Measurements from ENCODE around the gene CHRNB2.

The CHRNB2 gene

DNA sequence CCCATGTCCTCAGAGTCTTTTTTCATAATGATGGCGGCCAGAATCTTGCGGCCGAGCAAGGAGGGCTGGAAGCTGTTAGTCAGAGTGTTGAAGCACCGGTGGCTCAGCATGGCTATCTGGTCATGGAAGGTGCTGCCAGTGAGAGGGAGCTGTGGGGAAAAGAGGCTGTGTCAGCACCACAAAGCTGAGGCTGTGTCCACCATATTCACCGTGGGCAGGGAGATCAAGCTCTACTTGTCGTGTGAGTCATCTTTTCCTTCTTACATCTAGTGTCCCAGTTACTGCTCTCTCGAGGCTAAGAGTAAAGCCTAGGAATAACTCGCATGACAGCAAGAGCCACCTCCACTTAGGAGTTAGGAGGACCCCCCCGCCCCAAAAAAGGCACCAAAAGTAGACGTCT is 22.2 kb downstream of the CHRNB2 start:
- no peak overlapping the region for H3K4me3 ChIP-seq (ENCODE audit: low read length)
- no peak for DNase-seq (ENCODE audit: low read depth)
- TF ChIP-seq, protein P1, sequence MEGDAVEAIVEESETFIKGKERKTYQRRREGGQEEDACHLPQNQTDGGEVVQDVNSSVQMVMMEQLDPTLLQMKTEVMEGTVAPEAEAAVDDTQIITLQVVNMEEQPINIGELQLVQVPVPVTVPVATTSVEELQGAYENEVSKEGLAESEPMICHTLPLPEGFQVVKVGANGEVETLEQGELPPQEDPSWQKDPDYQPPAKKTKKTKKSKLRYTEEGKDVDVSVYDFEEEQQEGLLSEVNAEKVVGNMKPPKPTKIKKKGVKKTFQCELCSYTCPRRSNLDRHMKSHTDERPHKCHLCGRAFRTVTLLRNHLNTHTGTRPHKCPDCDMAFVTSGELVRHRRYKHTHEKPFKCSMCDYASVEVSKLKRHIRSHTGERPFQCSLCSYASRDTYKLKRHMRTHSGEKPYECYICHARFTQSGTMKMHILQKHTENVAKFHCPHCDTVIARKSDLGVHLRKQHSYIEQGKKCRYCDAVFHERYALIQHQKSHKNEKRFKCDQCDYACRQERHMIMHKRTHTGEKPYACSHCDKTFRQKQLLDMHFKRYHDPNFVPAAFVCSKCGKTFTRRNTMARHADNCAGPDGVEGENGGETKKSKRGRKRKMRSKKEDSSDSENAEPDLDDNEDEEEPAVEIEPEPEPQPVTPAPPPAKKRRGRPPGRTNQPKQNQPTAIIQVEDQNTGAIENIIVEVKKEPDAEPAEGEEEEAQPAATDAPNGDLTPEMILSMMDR (conservative IDR thresholded peaks at IDR 0.05; ENCODE audit: low read length) = no peak

DNA sequence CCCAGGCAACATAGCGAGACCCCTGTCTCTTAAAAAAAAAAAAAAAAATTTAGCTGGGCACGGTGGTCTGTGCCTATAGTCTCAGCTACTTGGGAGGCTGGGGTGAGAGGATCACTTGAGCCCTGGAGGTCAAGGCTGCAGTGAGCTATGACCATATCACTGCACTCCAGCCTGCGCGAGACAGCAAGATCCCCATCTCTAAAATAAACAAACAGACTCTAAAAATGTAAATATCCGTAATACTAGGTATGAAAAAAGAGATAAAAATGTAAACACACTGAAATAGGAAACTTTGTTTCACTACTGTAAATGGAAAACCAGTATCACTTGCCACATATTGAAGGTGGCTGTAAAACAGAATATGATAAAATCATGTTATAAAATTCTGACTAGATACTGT is 23.2 kb downstream of the CHRNB2 start:
- no peak overlapping the region for H3K4me3 ChIP-seq (ENCODE audit: low read length)
- DNase-seq (ENCODE audit: low read depth) = no peak
- TF ChIP-seq, protein P1 (conservative IDR thresholded peaks at IDR 0.05; ENCODE audit: low read length) = no peak

DNA sequence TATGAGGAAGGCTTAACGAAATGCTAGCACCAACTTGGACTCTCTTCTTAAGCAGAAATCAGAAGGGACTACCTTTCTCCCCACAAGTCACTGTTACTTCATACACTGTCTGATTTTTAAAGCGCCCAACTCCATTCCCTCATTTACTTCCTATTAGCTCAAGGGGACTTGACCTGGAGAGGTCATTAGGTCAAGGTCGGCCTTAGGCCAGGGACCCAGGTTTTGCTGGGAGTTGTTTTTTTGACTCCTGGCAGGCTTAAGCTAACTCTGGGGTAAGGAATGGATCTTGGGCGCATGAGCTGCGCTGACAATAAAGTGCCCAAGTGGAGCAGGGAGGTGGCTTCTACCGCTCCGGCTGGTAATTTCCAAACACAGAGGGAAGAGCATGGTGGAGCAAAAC is 23.6 kb downstream of the CHRNB2 start:
- TF ChIP-seq, protein P1 (conservative IDR thresholded peaks at IDR 0.05; ENCODE audit: low read length) = no peak
- DNase-seq (ENCODE audit: low read depth) = no peak
- no peak overlapping the region for H3K4me3 ChIP-seq (ENCODE audit: low read length)

DNA sequence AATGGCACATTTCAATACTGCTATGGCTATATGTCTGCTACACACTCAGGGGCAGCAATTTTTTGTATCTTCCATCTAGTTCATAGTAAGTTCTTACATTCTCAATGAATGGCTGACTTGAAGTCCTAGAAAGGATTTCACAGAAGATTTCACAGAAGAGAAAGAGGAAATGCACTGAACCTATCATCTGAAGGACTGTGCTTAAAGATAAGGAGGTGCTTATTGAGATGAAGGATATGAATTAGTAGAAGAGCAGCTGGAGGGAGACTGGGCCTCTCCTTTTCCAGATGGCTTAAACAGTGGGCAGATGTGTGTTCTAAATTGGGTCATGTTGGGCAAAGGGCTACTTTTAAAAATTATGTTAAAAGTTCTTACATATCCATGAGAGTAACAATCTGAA is 25.8 kb downstream of the CHRNB2 start:
- DNase-seq (ENCODE audit: low read depth) = no peak
- no peak overlapping the region for H3K4me3 ChIP-seq (ENCODE audit: low read length)
- TF ChIP-seq, protein P1 (conservative IDR thresholded peaks at IDR 0.05; ENCODE audit: low read length) = no peak

DNA sequence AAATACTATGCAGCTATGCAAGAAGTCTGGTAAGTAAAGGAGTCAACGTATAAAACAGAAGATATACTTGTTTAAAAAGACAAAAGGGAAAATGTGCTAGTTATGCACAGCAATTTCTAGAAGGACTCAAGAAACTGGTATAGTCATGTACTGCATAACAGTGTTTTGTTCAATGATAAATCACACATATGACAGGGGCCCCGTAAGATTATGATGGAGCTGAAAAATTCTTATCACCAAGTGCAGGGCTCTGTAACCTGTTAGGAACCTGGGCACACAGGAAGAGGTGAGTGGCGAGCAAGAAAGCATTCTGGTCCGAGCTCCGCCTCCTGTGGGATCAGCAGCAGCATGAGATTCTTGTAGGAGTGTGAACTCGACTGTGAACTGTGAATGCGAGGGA is 27.2 kb downstream of the CHRNB2 start:
- TF ChIP-seq, protein P1 (conservative IDR thresholded peaks at IDR 0.05; ENCODE audit: low read length) = no peak
- no peak for DNase-seq (ENCODE audit: low read depth)
- no peak overlapping the region for H3K4me3 ChIP-seq (ENCODE audit: low read length)

DNA sequence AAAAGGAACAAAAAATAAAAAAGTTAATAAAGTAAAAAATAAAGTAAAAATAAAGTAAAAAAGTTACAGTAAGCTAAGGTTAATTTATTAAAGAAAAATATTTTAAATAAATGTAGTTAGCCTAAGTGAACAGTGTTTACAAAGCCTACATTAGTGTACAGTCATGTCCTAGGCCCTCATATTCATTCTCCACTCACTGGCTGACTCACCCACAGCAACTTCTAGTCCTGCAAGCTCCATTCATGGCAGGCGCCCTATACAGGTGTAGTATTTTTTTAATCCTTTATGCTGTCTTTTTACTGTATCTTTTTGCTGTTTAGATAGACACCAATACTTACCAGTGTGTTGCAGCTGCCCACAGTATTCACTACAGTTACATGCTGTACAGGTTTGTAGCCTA is 28.0 kb downstream of the CHRNB2 start:
- H3K4me3 ChIP-seq (ENCODE audit: low read length) = no peak overlapping the region
- TF ChIP-seq, protein P1 (conservative IDR thresholded peaks at IDR 0.05; ENCODE audit: low read length) = no peak
- DNase-seq (ENCODE audit: low read depth) = peak; percentile 17

DNA sequence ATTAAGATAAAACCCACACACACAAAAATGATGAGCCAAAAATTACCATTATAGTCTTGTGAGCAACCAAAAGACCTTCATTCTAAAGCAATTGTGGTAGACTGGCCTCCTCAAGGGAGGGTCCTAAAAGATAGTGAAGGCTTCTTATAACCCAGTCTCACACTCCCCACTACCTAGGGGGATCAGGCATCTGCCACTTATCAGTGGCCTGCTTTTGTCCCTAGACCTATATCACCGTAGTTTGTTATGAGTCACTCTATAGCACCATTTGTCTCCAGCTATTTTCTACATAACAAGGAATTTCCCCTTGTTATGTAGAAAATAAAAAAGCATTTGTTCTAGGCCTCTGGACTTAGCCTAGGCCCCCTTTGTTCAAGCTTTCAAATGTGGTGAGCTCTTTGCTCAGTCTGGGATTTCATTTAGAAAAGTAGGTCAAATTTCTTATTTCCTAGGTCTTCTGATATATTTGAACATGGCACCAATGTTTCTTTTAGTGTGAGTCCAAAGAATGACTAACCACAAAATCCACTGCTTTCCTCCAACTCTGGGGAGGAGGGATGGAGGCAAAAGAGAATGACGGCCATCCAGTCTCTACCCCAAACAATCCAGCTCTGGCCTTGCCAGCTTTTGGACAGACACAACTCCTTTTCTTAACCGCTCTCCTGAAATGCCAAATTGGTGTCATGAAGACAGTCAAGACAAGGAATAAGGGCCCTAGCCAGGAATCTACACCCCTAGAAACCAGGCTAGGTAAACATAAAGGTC is 31.5 kb downstream of the CHRNB2 start:
- H3K4me3 ChIP-seq (ENCODE audit: low read length) = no peak overlapping the region
- peak; percentile 17 for DNase-seq (ENCODE audit: low read depth)
- TF ChIP-seq, protein P1 (conservative IDR thresholded peaks at IDR 0.05; ENCODE audit: low read length) = no peak
